Activated CD4-positive, alpha-beta memory T cell treated with anti-CD3 and anti-CD28 coated beads, Interleukin-2, amount 10 ng/mL, durations not matched to agents 7 days and 5 days (primary cell): ENCODE data around the gene LYRM2. TPM values are rescaled to one million over a fixed set of nuclear protein-coding genes. Genes with fewer than 3 reads are reported as not detected.
A peak's percentile ranks its signal among the peaks of the same experiment; 100 is the strongest.

Experiments used
- CTCF ChIA-PET: fragments of 350-600 bp; sonication (Branson Sonifier 250); formaldehyde crosslinking; loops from one replicate; lab custom pipeline; 2021; ENCODE audit warnings: antibody characterized with exemption, inconsistent platforms; lab: Charles Lee
- POLR2A ChIA-PET: fragments of 350-600 bp; sonication (Branson Sonifier 250); formaldehyde crosslinking; loops from one replicate; lab custom pipeline; 2021; ENCODE audit warnings: antibody characterized with exemption; lab: Charles Lee
- DNase-seq: peaks from one replicate; pipeline ENCODE4 v3.0.0-alpha.2; 2020
- H3K27ac Mint-ChIP-seq: one replicate; pipeline ENCODE4 v1.8.0; 2021; ENCODE audit warnings: mild to moderate bottlenecking, mixed read lengths
- H3K27me3 Mint-ChIP-seq: one replicate; pipeline ENCODE4 v1.8.0; 2021; ENCODE audit warnings: mixed read lengths
- H3K36me3 Mint-ChIP-seq: one replicate; pipeline ENCODE4 v1.8.0; 2021; ENCODE audit warnings: low read depth, mixed read lengths
- H3K4me1 Mint-ChIP-seq: one replicate; pipeline ENCODE4 v1.8.0; 2021; ENCODE audit warnings: mixed read lengths
- H3K4me3 Mint-ChIP-seq: one replicate; pipeline ENCODE4 v1.8.0; 2021; ENCODE audit warnings: mild to moderate bottlenecking, mixed read lengths
- H3K9me3 Mint-ChIP-seq: one replicate; pipeline ENCODE4 v1.8.0; 2021; ENCODE audit warnings: mixed read lengths
- total RNA-seq, 2 experiments: library from RNA; stranded (reverse); gene quantifications; one replicate each; pipeline ENCODE4 v1.2.3, GENCODE V29; 2021

The LYRM2 gene
- total RNA-seq, 2 experiments from 2014 or later: 31.4 to 34.4 TPM

DNA sequence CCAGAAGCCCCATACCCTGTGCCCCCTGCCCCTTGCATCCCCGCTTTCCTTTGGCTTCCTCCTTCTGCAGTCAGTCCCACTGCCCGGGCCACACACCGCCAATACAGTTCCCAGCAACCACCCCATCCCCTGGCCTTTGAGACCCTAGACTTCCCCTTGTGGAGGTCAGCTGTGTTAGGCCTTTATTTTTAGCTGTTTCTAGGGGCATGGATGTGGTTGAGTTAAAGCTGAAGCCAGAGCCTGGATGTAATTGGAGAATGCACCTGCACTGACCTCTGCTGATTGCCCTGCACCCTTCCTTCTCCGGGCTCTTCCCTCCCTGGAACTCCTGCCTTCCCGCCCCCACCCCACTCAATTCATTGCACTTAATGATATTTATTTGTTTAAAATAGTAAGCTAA, 33.9 kb downstream of the LYRM2 start:
- no peak for DNase-seq
- H3K27ac Mint-ChIP-seq: no peak overlapping the region
- CTCF ChIA-PET: interaction anchor here (0.6 to 0.9 kb wide), 3 partner anchors 231 to 598 kb away, joined by 3 read pairs; no protein-coding TSS in a partner anchor
- no peaks in the 10 kb centered on the region for H3K9me3 Mint-ChIP-seq
- no peaks in the 10 kb centered on the region for H3K4me1 Mint-ChIP-seq
- no peaks in the 10 kb centered on the region for H3K27me3 Mint-ChIP-seq
- H3K36me3 Mint-ChIP-seq: no peaks in the 10 kb centered on the region
- no peak overlapping the region for H3K4me3 Mint-ChIP-seq
- POLR2A ChIA-PET: no interaction called here

DNA sequence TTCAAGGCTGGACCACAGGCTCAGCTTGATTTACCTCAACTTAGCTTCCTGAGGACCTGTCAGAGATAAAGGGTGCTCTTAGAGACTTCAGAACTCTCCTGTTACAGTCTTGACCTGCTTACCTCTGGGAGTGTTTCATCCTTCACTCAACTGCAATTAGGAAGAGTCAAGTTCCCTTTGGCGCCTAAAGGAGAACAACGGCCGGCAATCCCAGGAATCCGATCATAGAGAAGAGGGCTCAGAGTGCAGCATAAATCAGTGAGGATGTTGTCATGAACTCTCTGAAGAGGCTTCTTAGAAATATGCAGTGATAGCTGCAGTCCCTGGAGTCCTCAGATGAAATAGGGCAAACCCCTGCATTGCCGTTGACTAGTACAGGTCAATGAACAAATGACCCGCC, 36.4 kb downstream of the LYRM2 start:
- H3K4me1 Mint-ChIP-seq: peaks cover 22% of the 10 kb centered on the region
- no peak for DNase-seq
- CTCF ChIA-PET: no interaction called here

DNA sequence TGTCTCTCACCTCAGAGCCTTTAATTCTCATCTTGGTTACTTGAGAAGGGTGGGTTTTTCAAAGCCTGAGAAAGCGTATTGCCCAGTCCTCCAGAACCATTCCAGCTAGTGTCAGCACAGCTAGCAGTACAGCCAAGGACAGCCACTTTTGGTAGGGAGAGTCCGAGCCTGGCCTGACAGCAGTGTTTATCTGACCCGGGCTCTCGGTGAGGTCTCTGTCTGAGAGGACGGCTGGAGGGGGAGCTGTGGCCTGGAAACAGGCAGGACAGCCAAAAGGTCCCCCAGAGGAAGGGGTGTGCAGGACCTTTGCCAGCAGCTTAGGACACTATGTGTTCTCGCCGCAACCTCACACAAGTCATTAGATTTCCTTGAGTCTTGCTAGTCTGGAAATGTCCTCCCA, 38.8 kb downstream of the LYRM2 start:
- Mint-ChIP-seq H3K27me3 (no peaks in the 10 kb centered on the region), H3K9me3 (peaks cover 4% of the 10 kb centered on the region), H3K27ac (no peak overlapping the region), H3K4me1 (peaks cover 41% of the 10 kb centered on the region), H3K36me3 (peaks cover 6% of the 10 kb centered on the region), H3K4me3 (no peak overlapping the region)
- ChIA-PET POLR2A (no interaction called here), CTCF (interaction anchor here (0.9 to 3.2 kb wide), 6 partner anchors 9 to 228 kb away, joined by 3 to 15 read pairs (median 4); no protein-coding TSS in a partner anchor)
- no peak for DNase-seq

More for the DNA sequence above, 36.4 kb downstream of the LYRM2 start:
- POLR2A ChIA-PET: no interaction called here
- Mint-ChIP-seq H3K4me3 (no peak overlapping the region), H3K27ac (no peak overlapping the region), H3K27me3 (no peaks in the 10 kb centered on the region), H3K36me3 (peaks cover 6% of the 10 kb centered on the region), H3K9me3 (peaks cover 2% of the 10 kb centered on the region)

DNA sequence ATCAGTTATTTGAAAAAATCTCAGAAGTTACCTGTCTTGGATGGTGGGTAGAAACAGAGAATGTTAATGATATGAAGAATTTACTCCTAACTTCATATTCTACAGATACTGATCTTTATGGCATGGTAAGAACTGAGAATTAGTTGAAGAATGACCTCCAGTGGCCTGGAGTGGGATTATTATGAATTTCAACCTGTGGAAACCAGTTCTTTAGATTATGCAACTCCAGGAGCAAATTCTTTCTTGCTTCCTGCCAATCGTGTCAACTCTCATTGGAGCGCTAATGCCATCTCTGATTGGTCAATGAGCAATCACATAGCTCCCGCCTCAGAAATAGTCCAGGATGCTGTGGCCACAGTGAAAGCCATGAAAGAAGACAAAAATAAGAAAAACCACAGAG, 40.6 kb downstream of the LYRM2 start:
- Mint-ChIP-seq H3K9me3 (peaks cover 4% of the 10 kb centered on the region), H3K4me1 (peaks cover 41% of the 10 kb centered on the region), H3K27me3 (no peaks in the 10 kb centered on the region), H3K27ac (peak overlapping the region; percentile 65), H3K4me3 (no peak overlapping the region), H3K36me3 (peaks cover 9% of the 10 kb centered on the region)
- ChIA-PET CTCF (interaction anchor here (1.0 to 3.2 kb wide), 2 partner anchors 11 to 226 kb away, joined by 3 to 15 read pairs; no protein-coding TSS in a partner anchor), POLR2A (no interaction called here)
- no peak for DNase-seq

DNA sequence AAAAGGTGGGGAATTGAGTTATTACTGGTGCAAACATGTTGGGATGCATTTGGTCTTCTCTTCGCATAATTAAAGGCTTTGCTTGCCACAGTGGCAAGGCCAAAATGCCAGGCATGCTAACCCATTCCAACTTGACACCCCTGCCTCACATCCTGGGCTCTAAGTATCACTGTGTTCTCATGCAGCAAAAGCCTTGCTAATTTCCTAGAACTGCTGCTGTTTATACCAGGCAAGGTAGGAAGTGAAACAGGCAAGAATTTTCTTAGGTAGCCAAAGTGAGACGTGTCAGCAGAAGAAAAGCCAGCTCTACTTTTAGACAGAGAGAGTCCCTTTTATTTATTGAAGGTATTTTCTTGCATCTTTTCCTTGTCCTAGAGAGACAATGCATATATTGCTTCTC, 41.2 kb downstream of the LYRM2 start:
- no peak overlapping the region for H3K4me3 Mint-ChIP-seq
- peaks cover 41% of the 10 kb centered on the region for H3K4me1 Mint-ChIP-seq
- ChIA-PET CTCF (interaction anchor here (1.8 kb wide), 1 partner anchor 225 kb away, joined by 7 read pairs; no protein-coding TSS in a partner anchor), POLR2A (no interaction called here)
- H3K36me3 Mint-ChIP-seq: peaks cover 9% of the 10 kb centered on the region
- peaks cover 4% of the 10 kb centered on the region for H3K9me3 Mint-ChIP-seq
- H3K27ac Mint-ChIP-seq: peak overlapping the region; percentile 61
- no peak for DNase-seq
- H3K27me3 Mint-ChIP-seq: no peaks in the 10 kb centered on the region

DNA sequence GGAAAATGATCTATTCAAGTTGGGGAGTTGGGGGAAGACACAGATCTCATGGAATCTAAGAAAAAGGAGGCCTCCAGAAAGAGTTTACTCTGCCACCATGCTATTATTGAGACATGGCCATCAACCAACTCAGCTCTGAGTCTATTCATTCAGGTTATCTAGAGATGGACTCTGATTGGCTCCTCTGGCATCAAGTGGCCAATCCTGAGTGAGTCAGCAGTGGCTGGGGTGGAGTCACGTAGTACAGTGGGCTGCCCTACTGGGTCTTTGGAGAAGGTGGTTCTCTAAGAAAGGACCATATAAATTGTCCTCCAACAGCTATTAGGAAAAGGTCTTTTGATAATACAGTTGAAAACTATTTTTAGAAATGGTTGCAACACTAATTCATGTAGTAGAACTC, 42.1 kb downstream of the LYRM2 start:
- peak overlapping the region; percentile 85 for H3K27ac Mint-ChIP-seq
- ChIA-PET POLR2A (no interaction called here), CTCF (interaction anchor here (0.7 to 1.8 kb wide), 2 partner anchors 224 to 870 kb away, joined by 3 to 7 read pairs; no protein-coding TSS in a partner anchor)
- DNase-seq: no peak
- H3K4me1 Mint-ChIP-seq: peaks cover 41% of the 10 kb centered on the region
- H3K36me3 Mint-ChIP-seq: peaks cover 9% of the 10 kb centered on the region
- H3K9me3 Mint-ChIP-seq: peaks cover 4% of the 10 kb centered on the region
- H3K27me3 Mint-ChIP-seq: no peaks in the 10 kb centered on the region
- H3K4me3 Mint-ChIP-seq: no peak overlapping the region

DNA sequence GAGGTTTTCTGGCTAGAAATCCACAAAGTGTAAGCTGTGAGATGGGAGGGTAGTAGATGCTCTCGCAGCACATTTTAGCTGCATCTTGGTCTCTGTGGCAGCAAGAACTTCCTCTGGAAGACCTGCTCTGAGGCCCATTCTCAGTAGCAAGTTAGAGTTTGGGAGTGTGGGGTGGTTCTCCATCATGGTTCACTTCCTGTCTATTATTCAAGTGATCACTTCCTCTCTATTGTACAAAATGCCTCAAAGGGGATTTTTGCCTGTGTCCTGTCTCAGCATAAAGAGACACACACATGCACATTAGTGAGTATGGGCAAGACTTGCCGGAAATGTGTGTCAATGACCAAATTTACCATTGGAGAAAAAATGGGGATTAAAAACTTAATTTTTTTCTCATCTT, 42.5 kb downstream of the LYRM2 start:
- H3K27ac Mint-ChIP-seq: peak overlapping the region; percentile 85
- no peaks in the 10 kb centered on the region for H3K27me3 Mint-ChIP-seq
- H3K4me1 Mint-ChIP-seq: peaks cover 41% of the 10 kb centered on the region
- H3K36me3 Mint-ChIP-seq: peaks cover 9% of the 10 kb centered on the region
- CTCF ChIA-PET: interaction anchor here (1.8 kb wide), 1 partner anchor 224 kb away, joined by 7 read pairs; no protein-coding TSS in a partner anchor
- POLR2A ChIA-PET: no interaction called here
- DNase-seq: peak; percentile 31
- peaks cover 4% of the 10 kb centered on the region for H3K9me3 Mint-ChIP-seq
- H3K4me3 Mint-ChIP-seq: no peak overlapping the region

DNA sequence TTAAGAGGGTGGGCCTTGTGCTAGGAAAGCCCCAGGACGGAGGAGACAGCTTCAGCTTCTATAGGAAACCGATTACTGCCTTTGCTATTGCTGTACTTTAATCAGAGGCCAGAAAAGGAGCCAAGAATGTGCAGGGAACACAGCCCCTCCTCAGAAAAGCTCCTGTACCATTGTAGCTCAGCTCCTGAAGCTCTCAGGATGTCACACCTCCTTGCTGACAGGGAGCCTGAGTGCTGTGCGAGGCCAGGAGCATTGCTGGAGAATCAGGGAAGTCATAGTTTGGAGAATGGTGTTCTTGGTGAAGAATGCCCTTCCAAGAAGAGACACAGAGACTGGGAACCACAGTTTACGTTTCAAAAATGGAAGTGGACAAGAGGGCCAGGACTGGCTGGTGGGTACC, 46.8 kb downstream of the LYRM2 start:
- ChIA-PET CTCF (no interaction called here), POLR2A (no interaction called here)
- peaks cover 2% of the 10 kb centered on the region for H3K9me3 Mint-ChIP-seq
- peaks cover 2% of the 10 kb centered on the region for H3K36me3 Mint-ChIP-seq
- H3K27ac Mint-ChIP-seq: no peak overlapping the region
- H3K27me3 Mint-ChIP-seq: no peaks in the 10 kb centered on the region
- H3K4me3 Mint-ChIP-seq: no peak overlapping the region
- peaks cover 15% of the 10 kb centered on the region for H3K4me1 Mint-ChIP-seq
- no peak for DNase-seq

DNA sequence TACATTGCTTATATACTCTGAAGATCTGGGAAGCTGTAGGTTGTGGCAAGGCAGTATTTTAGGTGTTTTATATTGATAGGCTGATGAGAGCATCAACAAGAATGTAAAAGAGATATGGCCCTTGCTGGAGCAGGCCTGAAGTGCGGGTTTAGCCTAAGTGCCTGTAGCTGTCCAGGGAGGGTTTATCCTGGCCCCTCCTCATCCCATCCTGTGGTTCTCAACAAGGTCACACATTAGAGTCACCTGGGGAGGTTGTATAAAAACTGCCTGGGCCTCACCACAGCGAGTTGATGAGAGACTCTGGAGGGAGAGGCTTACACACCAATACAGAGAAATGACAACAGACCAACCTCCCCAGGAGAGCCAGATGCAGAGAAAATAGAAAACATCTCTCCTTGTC, 48.4 kb downstream of the LYRM2 start:
- H3K4me1 Mint-ChIP-seq: no peaks in the 10 kb centered on the region
- ChIA-PET CTCF (interaction anchor here (1.0 kb wide), 1 partner anchor 25 kb away, joined by 3 read pairs; no protein-coding TSS in a partner anchor), POLR2A (no interaction called here)
- H3K27me3 Mint-ChIP-seq: no peaks in the 10 kb centered on the region
- peaks cover 2% of the 10 kb centered on the region for H3K36me3 Mint-ChIP-seq
- no peak overlapping the region for H3K4me3 Mint-ChIP-seq
- no peaks in the 10 kb centered on the region for H3K9me3 Mint-ChIP-seq
- H3K27ac Mint-ChIP-seq: no peak overlapping the region
- no peak for DNase-seq

DNA sequence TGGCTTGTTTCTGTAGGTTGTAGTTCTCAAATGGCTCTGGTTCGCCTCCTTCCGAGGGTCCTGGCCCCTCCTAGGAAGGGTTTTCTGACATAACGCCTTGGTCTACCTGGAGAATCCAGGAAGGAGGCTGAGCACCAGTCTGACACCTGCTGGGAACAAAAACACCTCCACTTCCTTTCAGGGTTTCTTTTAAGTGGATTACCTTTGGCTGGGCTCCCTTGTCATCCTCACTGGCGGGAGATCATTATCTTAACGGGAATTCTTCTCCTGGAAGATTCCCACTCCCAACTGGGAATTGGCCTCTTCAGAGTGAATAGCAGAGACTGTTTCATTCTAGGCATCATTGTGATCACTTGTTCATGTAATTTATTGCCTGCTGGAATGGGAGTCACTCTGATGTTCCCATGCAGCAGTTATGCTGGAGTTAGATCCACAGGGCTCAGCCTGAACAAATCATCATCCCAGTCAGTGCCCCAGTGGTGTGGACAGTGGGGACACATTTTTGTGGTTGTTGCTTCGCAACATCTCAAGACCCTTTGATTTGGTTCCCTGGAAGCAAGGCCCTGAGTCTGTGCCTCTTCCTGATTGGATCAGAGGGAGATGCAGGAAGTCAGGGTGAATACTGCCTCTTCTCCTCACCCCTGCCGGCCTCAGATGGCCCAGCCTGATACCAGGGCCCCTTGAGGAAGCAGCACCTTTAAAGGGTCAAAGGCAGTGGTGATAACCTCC, 49.1 kb downstream of the LYRM2 start:
- no peak for DNase-seq
- Mint-ChIP-seq H3K36me3 (peaks cover 2% of the 10 kb centered on the region), H3K27ac (no peak overlapping the region), H3K9me3 (no peaks in the 10 kb centered on the region), H3K27me3 (no peaks in the 10 kb centered on the region), H3K4me1 (no peaks in the 10 kb centered on the region), H3K4me3 (no peak overlapping the region)
- CTCF ChIA-PET: no interaction called here
- POLR2A ChIA-PET: no interaction called here

DNA sequence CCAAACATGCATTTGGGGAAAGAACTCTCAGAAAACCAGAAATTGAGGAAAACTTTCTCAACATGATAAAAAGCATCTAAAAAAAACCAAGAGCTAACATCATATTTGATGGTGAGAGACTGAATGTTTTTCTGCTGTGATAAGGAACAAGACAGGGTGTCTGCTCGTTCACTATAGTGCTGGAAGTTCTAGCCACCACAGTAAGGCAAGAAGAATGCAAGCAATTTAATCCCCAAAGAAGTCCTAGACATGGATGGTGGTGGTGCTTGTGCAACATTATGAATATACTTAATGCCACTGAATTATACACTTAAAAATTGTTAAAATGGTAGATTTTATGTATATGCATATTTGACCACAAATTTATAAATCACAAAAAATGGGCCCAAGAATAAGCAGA, 53.4 kb downstream of the LYRM2 start:
- ChIA-PET CTCF (interaction anchor here (1.7 kb wide), 1 partner anchor 153 kb away, joined by 6 read pairs; the partner anchor contains the start of gene ANKRD6), POLR2A (no interaction called here)
- Mint-ChIP-seq H3K27me3 (peaks cover 2% of the 10 kb centered on the region), H3K9me3 (no peaks in the 10 kb centered on the region), H3K4me1 (peaks cover 3% of the 10 kb centered on the region), H3K4me3 (no peak overlapping the region), H3K36me3 (no peaks in the 10 kb centered on the region), H3K27ac (no peak overlapping the region)
- no peak for DNase-seq

DNA sequence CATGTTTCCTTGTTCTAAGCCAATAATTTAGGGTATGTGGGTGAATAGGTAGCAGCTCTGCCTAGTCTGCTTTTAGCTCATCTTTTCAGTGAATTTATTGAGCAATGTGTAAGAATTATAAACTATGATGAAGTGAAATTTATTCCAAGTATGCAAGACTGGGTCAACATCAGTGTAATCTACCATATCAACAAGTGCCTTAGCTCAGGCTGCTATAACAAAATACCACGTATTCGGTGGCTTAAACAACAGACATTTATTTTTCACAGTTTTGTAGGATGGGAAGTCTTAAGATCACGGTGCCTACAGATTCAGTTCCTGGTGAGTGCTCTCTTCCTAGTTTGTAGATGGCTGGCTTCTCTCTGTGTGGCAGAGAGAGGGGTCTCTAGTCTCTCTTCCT, 54.0 kb downstream of the LYRM2 start:
- H3K36me3 Mint-ChIP-seq: no peaks in the 10 kb centered on the region
- H3K4me3 Mint-ChIP-seq: no peak overlapping the region
- peaks cover 2% of the 10 kb centered on the region for H3K27me3 Mint-ChIP-seq
- DNase-seq: no peak
- H3K4me1 Mint-ChIP-seq: peaks cover 3% of the 10 kb centered on the region
- no peak overlapping the region for H3K27ac Mint-ChIP-seq
- ChIA-PET POLR2A (no interaction called here), CTCF (interaction anchor here (1.7 kb wide), 1 partner anchor 152 kb away, joined by 6 read pairs; the partner anchor contains the start of gene ANKRD6)
- H3K9me3 Mint-ChIP-seq: no peaks in the 10 kb centered on the region

DNA sequence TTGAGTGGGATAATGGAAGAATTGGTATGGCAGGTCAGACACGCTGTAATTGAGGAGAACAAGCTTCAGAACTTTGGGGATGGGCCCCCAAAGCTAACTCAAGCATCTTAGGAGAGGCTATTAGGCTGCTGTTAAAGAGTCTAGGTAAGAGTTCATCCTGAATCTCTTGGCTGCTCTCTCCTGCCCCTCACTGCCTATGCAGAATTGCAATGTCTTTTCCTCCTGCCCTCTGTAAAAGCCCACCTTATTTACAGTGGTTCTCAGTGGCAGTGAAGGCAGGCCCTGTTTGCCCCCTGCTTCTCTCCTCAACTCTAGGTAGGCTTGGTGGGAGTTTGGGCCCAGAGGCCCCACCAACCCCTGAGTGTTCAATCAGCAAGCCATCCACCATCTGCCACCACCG, 55.0 kb downstream of the LYRM2 start:
- Mint-ChIP-seq H3K27ac (no peak overlapping the region), H3K4me1 (peaks cover 3% of the 10 kb centered on the region), H3K27me3 (peaks cover 2% of the 10 kb centered on the region), H3K36me3 (no peaks in the 10 kb centered on the region), H3K4me3 (no peak overlapping the region), H3K9me3 (no peaks in the 10 kb centered on the region)
- no peak for DNase-seq
- ChIA-PET POLR2A (no interaction called here), CTCF (interaction anchor here (1.7 kb wide), 1 partner anchor 151 kb away, joined by 6 read pairs; the partner anchor contains the start of gene ANKRD6)
